H9 (cell line): ENCODE results near the gene ENTREP3. TPM values are rescaled to one million over a fixed set of nuclear protein-coding genes. Genes with fewer than 3 reads are reported as not detected.
"Not testable (repeated sequence)": the region's sequence is repeated elsewhere in the genome, so short reads cannot be mapped to it uniquely, and the experiment has no call there.

Experiments
- DNase-seq: peaks from one replicate; pipeline ENCODE4 v3.0.0-alpha.2; 2017
- H2AFZ ChIP-seq: one replicate; pipeline ENCODE4 v1.6.1; 2013; ENCODE audit warnings: mild to moderate bottlenecking, low read length, control low read depth, moderate library complexity
- H2AK5ac ChIP-seq: 2 replicates; pipeline ENCODE4 v1.6.1; 2013; ENCODE audit warnings: low read length, control low read depth, mixed read lengths; ENCODE audit not compliant: insufficient read length
- H2BK120ac ChIP-seq: one replicate; pipeline ENCODE4 v1.6.1; 2013; ENCODE audit warnings: low read depth, mild to moderate bottlenecking, low read length, control low read depth, inconsistent platforms; ENCODE audit not compliant: poor library complexity, severe bottlenecking
- H2BK12ac ChIP-seq: 2 replicates; pipeline ENCODE4 v1.6.1; 2013; ENCODE audit warnings: low read length, control low read depth, mixed read lengths, low read depth; ENCODE audit not compliant: insufficient read length
- H2BK15ac ChIP-seq: 2 replicates; pipeline ENCODE4 v1.6.1; 2013; ENCODE audit warnings: low read depth, low read length, control low read depth
- H2BK20ac ChIP-seq: one replicate; pipeline ENCODE4 v1.6.1; 2013; ENCODE audit warnings: low read depth, mild to moderate bottlenecking, low read length, control low read depth, inconsistent platforms; ENCODE audit not compliant: poor library complexity, severe bottlenecking
- H2BK5ac ChIP-seq: 2 replicates; pipeline ENCODE4 v1.6.1; 2013; ENCODE audit warnings: low read length, control low read depth, mixed read lengths; ENCODE audit not compliant: insufficient read length
- H3K14ac ChIP-seq: 2 replicates; pipeline ENCODE4 v1.6.1; 2013; ENCODE audit warnings: low read length, control low read depth; ENCODE audit not compliant: insufficient read depth
- H3K18ac ChIP-seq: 2 replicates; pipeline ENCODE4 v1.6.1; 2013; ENCODE audit warnings: low read depth, mild to moderate bottlenecking, mixed read lengths, low read length, control low read depth; ENCODE audit not compliant: insufficient read length
- H3K23ac ChIP-seq: 2 replicates; pipeline ENCODE4 v1.6.1; 2013; ENCODE audit warnings: low read length, control low read depth, mixed read lengths, low read depth; ENCODE audit not compliant: insufficient read length
- H3K23me2 ChIP-seq: 2 replicates; pipeline ENCODE4 v1.6.1; 2013; ENCODE audit warnings: low read depth, mild to moderate bottlenecking, mixed read lengths, low read length, control low read depth; ENCODE audit not compliant: insufficient read length, poor library complexity, severe bottlenecking
- H3K27ac ChIP-seq: 2 replicates; pipeline ENCODE4 v1.5.1; 2013; ENCODE audit warnings: low read length, control low read depth, mixed read lengths, low read depth; ENCODE audit not compliant: insufficient read length
- H3K27me3 ChIP-seq: 2 replicates; pipeline ENCODE4 v1.6.1; 2013; ENCODE audit warnings: low read length, control low read depth, inconsistent platforms; ENCODE audit not compliant: insufficient read depth
- H3K4ac ChIP-seq: 2 replicates; pipeline ENCODE4 v1.6.1; 2013; ENCODE audit warnings: low read depth, mild to moderate bottlenecking, control low read depth, inconsistent platforms, low read length, moderate library complexity
- H3K4me1 ChIP-seq: 2 replicates; pipeline ENCODE4 v1.6.1; 2013; ENCODE audit warnings: low read length, control low read depth, inconsistent platforms; ENCODE audit not compliant: insufficient read depth
- H3K4me2 ChIP-seq: 2 replicates; pipeline ENCODE4 v1.6.1; 2013; ENCODE audit warnings: low read length, control low read depth, mixed read lengths; ENCODE audit not compliant: insufficient read length, insufficient read depth
- H3K56ac ChIP-seq: 2 replicates; pipeline ENCODE4 v1.6.1; 2013; ENCODE audit warnings: low read depth, mild to moderate bottlenecking, mixed read lengths, low read length, control low read depth; ENCODE audit not compliant: insufficient read length
- H3K79me1 ChIP-seq: 2 replicates; pipeline ENCODE4 v1.6.1; 2013; ENCODE audit warnings: low read depth, mild to moderate bottlenecking, moderate library complexity, low read length, control low read depth, inconsistent platforms; ENCODE audit not compliant: insufficient read depth, poor library complexity, severe bottlenecking
- H3K79me2 ChIP-seq: 2 replicates; pipeline ENCODE4 v1.6.1; 2013; ENCODE audit warnings: low read length, control low read depth, inconsistent platforms; ENCODE audit not compliant: insufficient read depth
- H3K9ac ChIP-seq: 2 replicates; pipeline ENCODE4 v1.6.1; 2013; ENCODE audit warnings: low read length, control low read depth, mixed read lengths; ENCODE audit not compliant: insufficient read length; ENCODE audit errors: extremely low read depth
- H3K9me3 ChIP-seq: one replicate; pipeline ENCODE4 v1.6.1; 2013; ENCODE audit warnings: low read depth, low read length, inconsistent platforms; ENCODE audit not compliant: control insufficient read depth
- H3T11ph ChIP-seq: one replicate; pipeline ENCODE4 v1.6.1; 2013; ENCODE audit warnings: mild to moderate bottlenecking, low read length, control low read depth, inconsistent platforms
- H4K20me1 ChIP-seq: one replicate; pipeline ENCODE4 v1.6.1; 2013; ENCODE audit not compliant: control insufficient read depth, insufficient read length, insufficient read depth
- H4K5ac ChIP-seq: 2 replicates; pipeline ENCODE4 v1.6.1; 2013; ENCODE audit warnings: low read depth, mild to moderate bottlenecking, mixed read lengths, low read length, control low read depth; ENCODE audit not compliant: insufficient read length
- H4K8ac ChIP-seq: replicated peaks from 2 replicates; pipeline ENCODE4 v1.6.1; 2013; ENCODE audit warnings: low read length, control low read depth, mixed read lengths, low read depth; ENCODE audit not compliant: insufficient read length
- H4K91ac ChIP-seq: 2 replicates; pipeline ENCODE4 v1.6.1; 2013; ENCODE audit warnings: low read depth, mild to moderate bottlenecking, moderate library complexity, mixed read lengths, low read length, control low read depth; ENCODE audit not compliant: insufficient read length
- H3K27ac Mint-ChIP-seq, 3 experiments: 2 replicates in 2 of 3; 3 replicates in 1 of 3; pipeline ENCODE4 v1.8.0; 2020 to 2021; ENCODE audit warnings: mixed read lengths in 3 of 3, mild to moderate bottlenecking in 1 of 3, moderate library complexity in 1 of 3
- H3K27me3 Mint-ChIP-seq: 2 replicates; pipeline ENCODE4 v1.8.0; 2021; ENCODE audit warnings: low read depth, mild to moderate bottlenecking, moderate library complexity, mixed read lengths
- H3K36me3 Mint-ChIP-seq, 3 experiments: 2 replicates in 2 of 3; 3 replicates in 1 of 3; pipeline ENCODE4 v1.8.0; 2020 to 2021; ENCODE audit warnings: low read depth in 3 of 3, mixed read lengths in 3 of 3; ENCODE audit not compliant: insufficient read depth in 1 of 3
- H3K4me1 Mint-ChIP-seq, 2 experiments: 2 replicates each; pipeline ENCODE4 v1.8.0; 2020; ENCODE audit warnings: mixed read lengths in 2 of 2
- H3K4me3 Mint-ChIP-seq, 2 experiments: 2 replicates in 1 of 2; 3 replicates in 1 of 2; pipeline ENCODE4 v1.8.0; 2020 to 2021; ENCODE audit warnings: mild to moderate bottlenecking in 2 of 2, mixed read lengths in 2 of 2, moderate library complexity in 1 of 2
- H3K9me3 Mint-ChIP-seq, 2 experiments: 2 replicates in 1 of 2; 3 replicates in 1 of 2; pipeline ENCODE4 v1.8.0; 2020; ENCODE audit warnings: mild to moderate bottlenecking in 2 of 2, mixed read lengths in 2 of 2, moderate library complexity in 1 of 2
- CTCF ChIP-seq: fragments of 200-600 bp; sonication (generic); conservative IDR thresholded peaks from 3 replicates; pipeline ENCODE4 v1.8.0; 2021; ENCODE audit warnings: antibody characterized with exemption, mild to moderate bottlenecking
- WGBS: extraction: QIAGEN DNeasy Blood & Tissue Kit; methylation state at CpG from one replicate; pipeline ENCODE4 v1.1.7; 2013; ENCODE audit warnings: missing lambda C conversion rate, low lambda C conversion rate, mixed read lengths; ENCODE audit not compliant: insufficient read length; ENCODE audit errors: extremely low coverage; 5-methylcytosine and 5-hydroxymethylcytosine counted together
- total RNA-seq: library from RNA; stranded (reverse); gene quantifications from 2 replicates; pipeline ENCODE4 v1.2.1, GENCODE V29; 2021

ENTREP3 gene
- total RNA-seq, 1 experiment from 2014 or later: 41.0 TPM

- H3K9me3 Mint-ChIP-seq: peaks cover 0 to 3% of the 10 kb centered on the region in 2 experiments; a peak in 1 of 5 replicates
- no peak overlapping the region for H3K27ac Mint-ChIP-seq
- H3K23me2 ChIP-seq: peaks cover 9% of the 10 kb centered on the region
- no peaks in the 10 kb centered on the region for H3K79me2 ChIP-seq
- no peak overlapping the region for H3K9ac ChIP-seq
- no peak overlapping the region for H2AK5ac ChIP-seq
- no peak overlapping the region for H3T11ph ChIP-seq
- H4K91ac ChIP-seq: no peak overlapping the region
- H2BK12ac ChIP-seq: no peak overlapping the region
- H3K4me1 ChIP-seq: no peaks in the 10 kb centered on the region
- no peaks in the 10 kb centered on the region for H4K20me1 ChIP-seq
- H2BK15ac ChIP-seq: no peak overlapping the region
- H3K4me1 Mint-ChIP-seq: peaks cover 22 to 30% of the 10 kb centered on the region in 2 experiments
- H3K4ac ChIP-seq: no peak overlapping the region
- no peaks in the 10 kb centered on the region for H3K9me3 ChIP-seq
- no peak for DNase-seq
- peaks cover 36% of the 10 kb centered on the region for H3K27me3 Mint-ChIP-seq
- no peak overlapping the region for H3K14ac ChIP-seq
- peaks cover 8 to 30% (median 28%) of the 10 kb centered on the region in 3 experiments for H3K36me3 Mint-ChIP-seq
- WGBS: no CpG with 5 or more reads among the region's 26 CpGs
- H3K27me3 ChIP-seq: no peaks in the 10 kb centered on the region; the same call in 1 of the 2 replicates
- H3K4me3 Mint-ChIP-seq: no peak overlapping the region
- no peak overlapping the region for H3K18ac ChIP-seq
- no peak overlapping the region for H3K27ac ChIP-seq
- H3K79me1 ChIP-seq: no peaks in the 10 kb centered on the region
- no peak overlapping the region for H3K4me2 ChIP-seq
- no peak overlapping the region for H4K8ac ChIP-seq
- H2BK120ac ChIP-seq: no peak overlapping the region
- H2BK20ac ChIP-seq: no peak overlapping the region
- TF ChIP-seq CTCF: no peak
- no peak overlapping the region for H3K23ac ChIP-seq
- no peak overlapping the region for H2AFZ ChIP-seq
- H4K5ac ChIP-seq: no peak overlapping the region
- no peak overlapping the region for H2BK5ac ChIP-seq
- H3K56ac ChIP-seq: no peak overlapping the region
Observed at GRCh38 chr1:155247667-155248553, 7.4 kb downstream of the ENTREP3 start.

- H3K4ac ChIP-seq, H3K9ac ChIP-seq, H3K4me2 ChIP-seq, H3K79me2 ChIP-seq, H4K91ac ChIP-seq, H3K4me1 ChIP-seq, H2AFZ ChIP-seq, H2BK20ac ChIP-seq, H3K4me3 Mint-ChIP-seq, H2AK5ac ChIP-seq, H2BK120ac ChIP-seq, H4K8ac ChIP-seq, DNase-seq, H3K18ac ChIP-seq, H2BK5ac ChIP-seq, H3K9me3 Mint-ChIP-seq, H3K56ac ChIP-seq, H3K27ac Mint-ChIP-seq, H3K27ac ChIP-seq, H3K23me2 ChIP-seq, H4K5ac ChIP-seq, H2BK12ac ChIP-seq, H2BK15ac ChIP-seq, H3K79me1 ChIP-seq, H3K14ac ChIP-seq, H3K9me3 ChIP-seq, H3T11ph ChIP-seq, H3K27me3 ChIP-seq, H4K20me1 ChIP-seq, H3K23ac ChIP-seq: not testable (repeated sequence)
- H3K27me3 Mint-ChIP-seq: peaks cover 41% of the 10 kb centered on the region
- H3K36me3 Mint-ChIP-seq: peaks cover 8 to 28% (median 27%) of the 10 kb centered on the region in 3 experiments
- WGBS: no CpG with 5 or more reads among the region's 3 CpGs
- peaks cover 24 to 30% of the 10 kb centered on the region in 2 experiments for H3K4me1 Mint-ChIP-seq
Observed at GRCh38 chr1:155246796-155247195, 8.5 kb downstream of the ENTREP3 start.
